ENCODE measurements around the gene INO80E.
"Not testable (repeated sequence)": the region's sequence is repeated elsewhere in the genome, so short reads cannot be mapped to it uniquely, and the experiment has no call there.

The INO80E gene

GRCh38 chr16:29995911-29996765 is at the start of gene INO80E:
TSS of gene INO80E (plus strand) at chr16:29996241. CDS start at chr16:29996311, 70 bp downstream.
- DNase-seq (ENCODE audit: low spot score) = peak; percentile 96

GRCh38 chr16:29947897-29948296 is 48.1 kb upstream of the INO80E start:
- DNase-seq (ENCODE audit: low spot score) = no peak

GRCh38 chr16:29950806-29951461 is 45.1 kb upstream of the INO80E start:
- DNase-seq (ENCODE audit: low spot score) = no peak

GRCh38 chr16:29951625-29952365 is 44.2 kb upstream of the INO80E start:
- no peak for DNase-seq (ENCODE audit: low spot score)

- DNase-seq (ENCODE audit: low spot score) = no peak
Observed at GRCh38 chr16:29958756-29959155, 37.3 kb upstream of the INO80E start.

- no peak for DNase-seq (ENCODE audit: low spot score)
Observed at GRCh38 chr16:29959293-29959692, 36.7 kb upstream of the INO80E start.

GRCh38 chr16:29959821-29960220 is 36.2 kb upstream of the INO80E start:
- not testable (repeated sequence) for DNase-seq (ENCODE audit: low spot score)

- DNase-seq (ENCODE audit: low spot score) = peak; percentile 30
Observed at GRCh38 chr16:29961127-29961478, 34.9 kb upstream of the INO80E start.

GRCh38 chr16:29961479-29962343 is 34.3 kb upstream of the INO80E start, which contains the start of gene TMEM219:
TSS of gene TMEM219 (plus strand) at chr16:29962079. CDS start at chr16:29963144, 1,065 bp downstream.
- DNase-seq (ENCODE audit: low spot score) = peak; percentile 89

GRCh38 chr16:29962344-29962994 is 33.6 kb upstream of the INO80E start:
- peak; percentile 33 for DNase-seq (ENCODE audit: low spot score)

GRCh38 chr16:29963021-29963743 is 32.9 kb upstream of the INO80E start:
- no peak for DNase-seq (ENCODE audit: low spot score)

GRCh38 chr16:29968205-29968604 is 27.8 kb upstream of the INO80E start:
- DNase-seq (ENCODE audit: low spot score) = no peak

GRCh38 chr16:29971304-29971703 is 24.7 kb upstream of the INO80E start:
- no peak for DNase-seq (ENCODE audit: low spot score)

GRCh38 chr16:29972500-29972899 is 23.5 kb upstream of the INO80E start:
- no peak for DNase-seq (ENCODE audit: low spot score)

GRCh38 chr16:29972992-29973383 is 23.1 kb upstream of the INO80E start:
- no peak for DNase-seq (ENCODE audit: low spot score)

GRCh38 chr16:29973384-29974246 is 22.4 kb upstream of the INO80E start, which contains the start of gene TAOK2:
TSS of gene TAOK2 (plus strand) at chr16:29973868. CDS start at chr16:29977773, 3,905 bp downstream.
- DNase-seq (ENCODE audit: low spot score) = peak; percentile 99

- DNase-seq (ENCODE audit: low spot score) = no peak
Observed at GRCh38 chr16:29974291-29975133, 21.5 kb upstream of the INO80E start.

- no peak for DNase-seq (ENCODE audit: low spot score)
Observed at GRCh38 chr16:29975134-29975538, 20.9 kb upstream of the INO80E start.

Data from cerebellar cortex (tissue), 1 donor.